HG02798 (cell line): ENCODE measurements around the gene EXOC5.

ENCODE experiments used
- ATAC-seq: cut with Tn5 transposase; IDR thresholded peaks from one replicate; pipeline ENCODE4 v1.9.1; 2021; ENCODE audit warnings: mild to moderate bottlenecking; ENCODE audit not compliant: unreplicated experiment, poor library complexity

Gene EXOC5

GRCh38 chr14:57171903-57172302 lies 96.8 kb downstream of the EXOC5 start:
- ATAC-seq: no peak

GRCh38 chr14:57171363-57171762 lies 97.3 kb downstream of the EXOC5 start:
- ATAC-seq: no peak

- no peak for ATAC-seq
Measured at GRCh38 chr14:57169901-57170300, 98.8 kb downstream of the EXOC5 start.

- no peak for ATAC-seq
Measured at GRCh38 chr14:57168138-57168679, 100.5 kb downstream of the EXOC5 start.

- no peak for ATAC-seq
Measured at GRCh38 chr14:57161583-57162234, 107.0 kb downstream of the EXOC5 start.

GRCh38 chr14:57160333-57160732 lies 108.4 kb downstream of the EXOC5 start:
- ATAC-seq: no peak

GRCh38 chr14:57153286-57153685 lies 115.4 kb downstream of the EXOC5 start:
- no peak for ATAC-seq
